Hematopoietic multipotent progenitor cell treated with erythropoietin and hydrocortisone succinate and interleukin-3 and kit ligand, for 8 days (in vitro differentiated cells): ENCODE data around the gene XPO6.
A peak's percentile ranks its signal among the peaks of the same experiment; 100 is the strongest.
"Not testable (repeated sequence)": the region's sequence is repeated elsewhere in the genome, so short reads cannot be mapped to it uniquely, and the experiment has no call there.

ENCODE experiments used
- DNase-seq: peaks from one replicate; pipeline ENCODE4 v3.0.0-alpha.2; 2015

Gene XPO6

GRCh38 chr16:28140788-28141618 is 70.8 kb downstream of the XPO6 start:
- peak; percentile 81 for DNase-seq

DNA sequence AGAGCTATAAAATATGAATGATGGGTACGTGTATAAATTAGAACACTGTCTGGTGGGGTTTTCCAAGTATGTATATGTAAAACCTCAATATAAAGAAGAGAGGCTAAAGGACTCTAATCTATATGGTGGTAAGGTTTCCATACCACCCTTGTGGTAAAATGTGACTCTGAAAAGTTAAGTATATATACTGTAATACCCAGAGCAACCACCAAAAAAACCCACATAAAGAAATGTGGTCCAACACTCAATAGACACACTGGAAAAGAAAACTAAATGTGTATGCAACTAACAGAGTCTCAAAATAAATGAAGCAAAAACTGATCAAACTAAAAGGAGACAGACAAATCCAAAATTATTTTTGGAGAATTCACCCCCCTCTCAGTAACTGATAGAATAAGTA is 72.2 kb downstream of the XPO6 start:
- DNase-seq, result no peak

GRCh38 chr16:28136751-28137434 is 74.9 kb downstream of the XPO6 start:
- no peak for DNase-seq

DNA sequence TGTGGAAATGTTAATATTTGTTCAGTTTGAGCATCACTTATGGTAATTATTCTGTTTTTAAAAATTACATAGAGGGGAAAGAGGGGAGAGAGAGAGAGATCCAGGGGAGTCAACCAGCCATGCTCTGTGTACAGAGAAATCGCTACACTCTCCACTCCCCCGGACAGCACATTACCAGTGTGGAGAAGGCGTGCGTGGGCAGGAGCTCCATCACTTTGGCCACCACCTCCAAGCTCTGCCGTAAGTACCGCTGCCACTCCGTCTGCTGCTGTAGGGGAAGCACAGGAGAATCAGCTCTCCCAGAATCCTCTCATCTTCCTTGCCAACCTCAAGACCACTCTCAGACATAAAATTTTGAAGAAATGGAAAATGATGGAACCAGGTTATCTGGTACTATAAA is 78.1 kb downstream of the XPO6 start:
- no peak for DNase-seq

DNA sequence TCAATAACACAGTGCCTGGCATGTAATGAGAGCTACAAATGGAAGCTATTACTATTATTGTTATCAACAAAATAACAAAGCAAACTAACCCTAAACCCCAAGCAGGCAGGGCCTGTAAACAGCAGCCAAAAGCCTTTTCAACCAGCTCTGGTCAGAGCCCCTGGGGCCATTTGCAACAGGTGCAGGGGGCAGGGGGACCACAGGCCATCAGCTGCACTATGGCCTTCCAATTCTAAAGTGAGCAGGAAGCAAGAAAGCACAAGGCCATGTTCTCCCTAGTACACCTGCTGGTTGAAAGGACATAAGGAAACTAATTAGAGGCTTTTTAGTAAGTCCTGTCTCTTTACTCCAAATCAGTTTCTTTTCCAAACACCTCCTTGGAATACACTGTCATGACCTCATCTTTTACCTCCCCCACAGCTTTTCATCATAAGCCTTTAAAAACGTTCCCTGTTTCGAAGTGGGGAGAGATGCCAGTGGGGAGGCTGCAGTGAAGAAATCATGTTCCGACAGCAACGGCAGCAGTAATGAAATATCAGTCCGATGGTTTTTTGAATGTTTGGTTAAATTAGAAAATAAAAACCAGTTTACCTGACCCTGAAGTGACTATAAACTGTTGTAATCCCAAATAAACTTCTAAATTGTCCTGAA is 79.9 kb downstream of the XPO6 start:
- DNase-seq, result no peak

GRCh38 chr16:28131181-28131580 is 80.6 kb downstream of the XPO6 start:
- DNase-seq, result no peak

GRCh38 chr16:28130099-28131088 is 81.4 kb downstream of the XPO6 start:
- no peak for DNase-seq

DNA sequence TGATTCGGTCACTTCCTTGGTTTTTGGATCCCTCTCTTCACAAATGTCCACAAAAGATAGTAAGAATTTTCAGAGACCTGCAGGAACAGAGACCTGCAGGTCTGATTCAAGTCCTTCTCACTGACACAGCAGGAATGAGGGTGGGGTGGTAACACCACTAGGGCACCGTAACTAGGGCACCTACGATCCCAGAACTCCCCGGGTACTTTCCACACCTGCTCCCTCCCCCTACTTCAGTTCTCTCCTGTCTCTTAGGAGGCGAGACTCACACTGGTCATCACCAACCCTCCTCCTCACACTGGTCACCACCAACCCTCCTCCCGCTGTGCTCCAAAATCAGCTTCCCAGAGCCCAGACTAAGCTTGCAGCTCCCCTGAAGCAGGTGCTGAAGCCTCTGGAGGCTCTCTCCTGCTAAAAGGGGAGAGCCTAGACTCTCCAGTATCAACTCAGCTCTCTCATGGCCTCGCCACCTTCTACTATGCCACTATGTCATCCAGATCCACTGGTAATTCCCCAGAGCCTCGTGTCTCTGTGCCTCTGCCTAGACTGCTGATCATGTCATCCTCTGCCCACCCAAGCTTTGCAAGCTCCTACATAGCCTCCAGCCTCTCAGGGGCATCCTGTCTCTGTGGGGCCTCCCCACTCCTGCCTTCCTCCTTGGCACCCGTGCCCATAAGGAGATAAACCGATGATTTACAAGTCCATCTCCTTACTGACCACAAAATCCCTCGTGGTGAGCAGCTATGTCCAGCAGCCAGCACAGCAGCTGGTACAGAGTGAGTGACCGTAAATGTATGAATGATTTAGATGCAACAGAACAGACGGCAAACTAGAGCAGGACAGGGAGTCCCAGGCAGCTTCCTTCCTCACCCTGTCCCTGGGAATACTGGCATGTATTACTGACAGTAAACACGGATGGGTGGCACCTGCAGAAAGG is 84.8 kb downstream of the XPO6 start:
- DNase-seq, result no peak

- no peak for DNase-seq
These were observed 86.2 kb downstream of the XPO6 start for GRCh38 chr16:28125592-28125991.

- DNase-seq, result no peak
These were observed 90.2 kb downstream of the XPO6 start for GRCh38 chr16:28121527-28121926.

DNA sequence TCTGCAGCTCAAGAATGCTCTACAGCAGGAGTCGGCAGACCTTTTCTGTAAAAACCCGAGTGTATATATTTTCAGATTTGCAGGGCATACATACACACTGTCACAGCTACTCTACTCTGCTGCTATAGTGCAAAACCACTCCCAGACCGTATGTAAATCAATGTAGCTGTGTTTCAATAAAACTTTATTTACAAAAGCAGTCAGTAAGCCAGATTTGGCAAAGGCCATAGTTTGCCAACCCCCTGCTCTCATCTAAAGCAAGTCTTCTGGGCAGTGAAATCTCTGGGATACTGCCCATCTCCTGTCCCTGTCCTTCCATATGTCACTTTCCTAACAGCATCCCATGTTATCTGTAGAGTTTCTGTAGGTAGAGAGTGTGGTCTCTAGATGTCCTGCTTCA is 91.0 kb downstream of the XPO6 start:
- no peak for DNase-seq

- DNase-seq, result no peak
These were observed 93.1 kb downstream of the XPO6 start for GRCh38 chr16:28118637-28119036.

GRCh38 chr16:28117168-28117565 is 94.6 kb downstream of the XPO6 start:
- DNase-seq, result no peak

DNA sequence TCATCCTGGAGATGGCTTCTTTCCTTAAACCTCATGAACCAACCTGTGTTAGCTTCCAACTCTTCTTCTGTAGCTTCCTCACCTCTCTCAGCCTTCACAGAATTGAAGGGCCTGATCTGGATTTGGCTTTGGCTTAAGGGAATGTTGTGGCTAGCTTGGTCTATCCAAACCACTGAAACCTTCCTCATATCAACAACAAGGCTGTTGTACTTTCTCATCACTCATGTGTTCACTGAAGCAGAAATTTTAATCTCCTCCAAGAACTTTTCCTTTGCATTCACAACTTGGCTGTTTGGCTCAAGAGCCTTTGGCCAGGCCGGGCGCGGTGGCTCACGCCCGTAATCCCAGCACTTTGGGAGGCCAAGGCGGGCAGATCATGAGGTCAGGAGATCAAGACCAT is 95.9 kb downstream of the XPO6 start:
- not testable (repeated sequence) for DNase-seq

GRCh38 chr16:28112908-28113307 is 98.9 kb downstream of the XPO6 start:
- DNase-seq, result no peak

DNA sequence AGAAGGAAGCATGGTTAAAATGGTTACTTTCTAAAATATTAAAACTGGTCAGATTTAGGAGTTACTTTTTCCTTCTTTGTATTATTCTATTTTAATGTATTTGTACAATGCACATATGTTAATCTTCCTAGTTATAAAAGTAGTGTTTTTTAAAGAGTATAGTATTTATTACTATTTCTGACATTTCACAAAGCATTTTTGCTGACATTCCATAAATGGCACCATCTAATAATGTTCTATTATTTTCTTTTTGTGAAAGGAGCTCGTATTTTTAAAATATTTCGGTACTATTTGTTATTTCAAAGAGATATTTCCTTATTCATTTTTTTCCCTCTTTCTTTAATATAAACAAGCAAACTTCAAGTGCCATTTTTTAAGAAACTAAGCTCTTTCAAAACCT is 100.8 kb downstream of the XPO6 start:
- DNase-seq, result no peak

DNA sequence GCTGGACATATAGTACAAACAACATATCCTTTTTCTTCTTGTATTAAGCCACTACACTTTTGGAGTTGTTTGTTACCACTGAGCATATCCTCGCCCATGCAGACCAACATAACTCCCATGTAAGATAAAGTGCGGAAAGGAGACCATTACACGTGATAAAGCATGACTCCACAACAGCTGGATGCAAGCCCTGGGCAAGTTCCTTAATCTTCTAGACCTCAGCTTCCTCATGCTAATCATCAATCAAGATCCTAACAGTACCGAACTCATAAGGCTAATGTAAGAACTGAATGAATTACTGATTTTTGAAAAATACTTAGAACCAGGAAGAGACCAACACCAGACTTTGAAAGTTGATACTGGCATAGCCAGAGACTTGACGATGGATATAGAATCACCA is 101.3 kb downstream of the XPO6 start:
- peak; percentile 81 for DNase-seq

- no peak for DNase-seq
These were observed 101.7 kb downstream of the XPO6 start for GRCh38 chr16:28110074-28110473.

- DNase-seq, result no peak
These were observed 103.0 kb downstream of the XPO6 start for GRCh38 chr16:28108590-28109247.

- no peak for DNase-seq
These were observed 104.5 kb downstream of the XPO6 start for GRCh38 chr16:28107232-28107631.
